Thoracic aorta (tissue), 2 donors: ENCODE results near the gene FMNL1. TPM values are rescaled to one million over a fixed set of nuclear protein-coding genes. Genes with fewer than 3 reads are reported as not detected.
"Not testable (repeated sequence)": the region's sequence is repeated elsewhere in the genome, so short reads cannot be mapped to it uniquely, and the experiment has no call there.

Experiments
- ATAC-seq: fragments of 150-250 bp; one replicate; pipeline ENCODE4 v1.8.0; 2017; ENCODE audit warnings: low read depth; ENCODE audit not compliant: insufficient number of reproducible peaks, low FRiP score
- DNase-seq: peaks from one replicate; pipeline ENCODE4 v3.0.0-alpha.2; 2020; ENCODE audit warnings: low spot score
- H3K27ac ChIP-seq, 2 donors: fragments of 200-600 bp; sonication (generic); 1 replicate in 1 of 2; 2 replicates in 1 of 2; pipeline ENCODE4 v1.5.1; 2016; ENCODE audit warnings: mild to moderate bottlenecking in 2 of 2, moderate library complexity in 2 of 2
- H3K27me3 ChIP-seq: fragments of 200-600 bp; sonication (generic); replicated peaks from 2 replicates; pipeline ENCODE4 v1.6.0; 2016; ENCODE audit warnings: mild to moderate bottlenecking; ENCODE audit not compliant: insufficient read depth
- H3K36me3 ChIP-seq: fragments of 200-600 bp; sonication (generic); one replicate; pipeline ENCODE4 v1.5.1; 2016
- H3K4me1 ChIP-seq, 2 donors: fragments of 200-600 bp; sonication (generic); 1 replicate in 1 of 2; 2 replicates in 1 of 2; pipeline versions ENCODE4 v1.5.1 to v1.6.0; 2016; ENCODE audit warnings: low read depth in 2 of 2, mild to moderate bottlenecking in 1 of 2; ENCODE audit not compliant: control insufficient read depth in 1 of 2
- H3K4me3 ChIP-seq: fragments of 200-600 bp; sonication (generic); 2 replicates; pipeline ENCODE4 v1.5.1; 2016; ENCODE audit warnings: mild to moderate bottlenecking
- H3K9me3 ChIP-seq: fragments of 200-600 bp; sonication (generic); 2 replicates; pipeline ENCODE4 v1.5.1; 2016
- total RNA-seq, 2 donors: library from RNA; depleted of rRNA; stranded (reverse); fragments of >200 nt; gene quantifications; one replicate each; pipeline versions ENCODE4 v1.1.0 to v1.2.3, GENCODE V29; 2016
- TF ChIP-seq, protein P1 (sequence below): fragments of 200-600 bp; sonication (generic); IDR thresholded peaks from one replicate; pipeline ENCODE4 v1.5.1; 2019; ENCODE audit warnings: antibody characterized with exemption

The FMNL1 gene
- total RNA-seq, 2 donors from 2014 or later, result 31.4 to 37.2 TPM

DNA sequence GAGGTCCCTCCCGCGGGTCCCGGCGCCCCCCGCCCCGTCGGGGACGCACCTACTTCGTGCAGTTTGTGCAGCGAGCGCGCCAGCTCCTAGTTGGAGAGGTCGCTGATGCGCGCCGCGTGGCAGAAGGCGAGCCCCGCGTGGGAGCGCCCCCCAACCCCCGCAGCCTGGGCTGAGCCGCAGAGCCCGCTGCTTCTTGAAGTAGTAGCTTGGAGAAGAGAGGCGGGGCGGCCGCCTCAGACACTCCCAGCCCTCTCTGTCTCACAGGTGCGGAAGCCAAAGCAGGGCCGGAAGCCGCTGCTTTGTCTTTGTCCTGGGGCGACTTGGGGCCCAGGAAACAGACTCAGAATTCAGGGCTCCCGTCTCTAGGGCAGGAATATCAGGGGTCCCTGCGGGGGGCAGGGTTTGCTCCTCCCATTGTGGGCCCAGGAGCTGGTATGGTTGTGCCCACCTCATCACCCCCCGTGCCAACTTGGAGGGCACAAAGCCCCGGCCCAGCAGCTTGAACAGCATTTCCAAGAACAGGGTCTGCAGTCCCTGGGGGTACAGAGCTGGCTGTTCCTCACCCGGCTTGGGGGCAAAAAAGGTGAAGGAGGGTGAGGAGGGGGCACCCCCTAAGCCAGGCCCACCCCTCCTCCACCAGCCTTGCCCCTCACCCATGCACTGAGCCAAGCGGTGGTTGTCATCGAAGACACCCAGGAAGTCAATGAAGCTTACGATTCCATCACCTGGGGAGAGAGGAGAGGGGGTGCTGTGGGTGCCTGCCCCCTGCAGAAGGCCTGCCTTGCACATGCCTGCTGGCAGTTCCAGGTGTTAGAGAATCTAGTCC lies 26.7 kb downstream of the FMNL1 start:
- H3K27me3 ChIP-seq, result no peaks in the 10 kb centered on the region
- H3K36me3 ChIP-seq, result no peaks in the 10 kb centered on the region
- H3K4me3 ChIP-seq, result peak overlapping the region; percentile 75
- ATAC-seq (no peak), DNase-seq (no peak)
- no peak overlapping the region for H3K27ac ChIP-seq
- TF ChIP-seq, protein P1, sequence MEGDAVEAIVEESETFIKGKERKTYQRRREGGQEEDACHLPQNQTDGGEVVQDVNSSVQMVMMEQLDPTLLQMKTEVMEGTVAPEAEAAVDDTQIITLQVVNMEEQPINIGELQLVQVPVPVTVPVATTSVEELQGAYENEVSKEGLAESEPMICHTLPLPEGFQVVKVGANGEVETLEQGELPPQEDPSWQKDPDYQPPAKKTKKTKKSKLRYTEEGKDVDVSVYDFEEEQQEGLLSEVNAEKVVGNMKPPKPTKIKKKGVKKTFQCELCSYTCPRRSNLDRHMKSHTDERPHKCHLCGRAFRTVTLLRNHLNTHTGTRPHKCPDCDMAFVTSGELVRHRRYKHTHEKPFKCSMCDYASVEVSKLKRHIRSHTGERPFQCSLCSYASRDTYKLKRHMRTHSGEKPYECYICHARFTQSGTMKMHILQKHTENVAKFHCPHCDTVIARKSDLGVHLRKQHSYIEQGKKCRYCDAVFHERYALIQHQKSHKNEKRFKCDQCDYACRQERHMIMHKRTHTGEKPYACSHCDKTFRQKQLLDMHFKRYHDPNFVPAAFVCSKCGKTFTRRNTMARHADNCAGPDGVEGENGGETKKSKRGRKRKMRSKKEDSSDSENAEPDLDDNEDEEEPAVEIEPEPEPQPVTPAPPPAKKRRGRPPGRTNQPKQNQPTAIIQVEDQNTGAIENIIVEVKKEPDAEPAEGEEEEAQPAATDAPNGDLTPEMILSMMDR, result no peak
- H3K4me1 ChIP-seq, result peaks cover 11 to 20% of the 10 kb centered on the region in 2 donors
- no peaks in the 10 kb centered on the region for H3K9me3 ChIP-seq

DNA sequence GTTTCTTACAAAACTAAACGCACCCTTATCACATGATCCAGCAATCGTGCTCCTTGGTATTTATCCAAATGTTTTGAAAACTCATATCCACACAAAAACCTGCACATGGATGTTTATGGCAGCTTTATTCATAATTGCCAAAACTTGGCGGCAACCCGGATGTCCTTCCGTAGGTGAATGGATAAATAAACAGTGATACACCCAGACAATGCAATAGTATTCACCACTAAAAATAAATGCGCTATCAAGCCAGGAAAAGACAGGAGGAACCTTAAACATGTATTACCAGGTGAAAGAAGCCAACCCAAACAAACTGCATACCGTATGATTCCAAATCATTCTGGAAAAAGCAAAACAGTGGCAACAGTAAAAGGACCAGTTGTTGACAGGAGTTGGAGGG lies 30.2 kb downstream of the FMNL1 start:
- Histone ChIP-seq H3K4me3 (no peak overlapping the region), H3K36me3 (no peaks in the 10 kb centered on the region), H3K27ac (no peak overlapping the region), H3K27me3 (no peaks in the 10 kb centered on the region), H3K4me1 (peaks cover 4 to 12% of the 10 kb centered on the region in 2 donors), H3K9me3 (no peaks in the 10 kb centered on the region)
- TF ChIP-seq, protein P1, result no peak
- ATAC-seq (no peak), DNase-seq (no peak)

DNA sequence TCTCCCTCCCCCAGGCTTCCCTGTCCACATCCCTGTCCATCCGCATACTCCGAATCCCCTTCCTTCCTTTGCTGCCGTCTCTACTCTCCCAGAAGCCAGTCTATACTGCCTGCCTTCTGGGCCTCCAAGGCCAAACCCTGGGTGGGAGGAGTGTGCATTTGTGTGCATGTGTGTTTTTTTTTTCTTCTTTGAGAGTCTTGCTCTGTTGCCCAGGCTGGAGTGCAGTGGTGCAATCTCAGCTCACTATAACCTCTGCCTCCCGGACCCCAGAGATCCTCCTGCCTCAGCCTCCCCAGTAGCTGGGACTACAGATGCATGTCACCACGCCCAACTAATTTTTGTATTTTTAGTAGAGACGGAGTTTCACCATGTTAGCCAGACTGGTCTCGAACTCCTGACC lies 31.6 kb downstream of the FMNL1 start:
- not testable (repeated sequence) for DNase-seq, H3K36me3 ChIP-seq

DNA sequence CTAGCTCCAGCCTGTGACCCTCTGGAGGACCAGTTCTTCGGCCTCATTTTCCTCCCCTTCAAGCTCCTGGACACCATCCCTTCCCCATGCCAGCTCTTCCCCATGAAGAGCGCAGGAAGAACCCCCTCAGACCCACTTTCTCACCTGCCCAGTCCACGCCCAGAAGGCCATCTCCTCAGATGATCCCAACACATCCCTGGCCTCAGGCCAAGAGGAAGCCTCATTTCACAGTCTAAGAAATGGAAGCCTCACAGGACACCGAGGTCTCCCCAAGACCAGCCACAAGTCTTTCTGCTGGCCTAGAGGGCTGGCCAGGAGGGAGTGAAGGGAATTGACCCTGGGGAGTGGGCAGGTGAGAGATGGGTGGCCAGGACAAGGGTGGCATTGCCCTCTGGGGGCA lies 32.2 kb downstream of the FMNL1 start:
- Histone ChIP-seq H3K4me1 (no peaks in the 10 kb centered on the region), H3K9me3 (no peaks in the 10 kb centered on the region), H3K36me3 (no peaks in the 10 kb centered on the region), H3K27ac (no peak overlapping the region), H3K4me3 (no peak overlapping the region), H3K27me3 (no peaks in the 10 kb centered on the region)
- DNase-seq, result no peak
- ATAC-seq, result no peak
- TF ChIP-seq, protein P1, result no peak

More for the DNA sequence above, 31.6 kb downstream of the FMNL1 start:
- not testable (repeated sequence) for H3K4me3 ChIP-seq, H3K27me3 ChIP-seq, H3K27ac ChIP-seq, H3K9me3 ChIP-seq, H3K4me1 ChIP-seq, ATAC-seq

DNA sequence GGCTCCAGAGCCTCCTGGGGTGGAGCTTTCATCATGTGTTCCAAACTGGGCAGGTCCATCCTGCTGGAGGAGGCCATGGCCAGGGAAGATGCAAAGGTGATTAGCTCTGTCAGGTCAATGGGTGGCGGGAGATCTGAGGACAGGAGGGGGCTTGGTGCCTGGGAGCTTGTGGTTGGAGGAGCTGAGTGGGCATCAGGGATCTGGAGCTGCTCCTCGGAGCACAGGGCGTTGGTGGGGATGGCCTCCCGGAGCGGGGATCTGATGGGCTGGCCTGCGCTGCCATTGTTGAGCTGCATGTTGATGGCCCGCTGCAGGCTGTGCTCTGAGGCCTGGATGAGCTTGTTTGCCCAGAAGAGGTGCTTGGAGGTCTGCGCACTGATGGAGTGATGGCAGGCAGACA lies 33.7 kb downstream of the FMNL1 start:
- ATAC-seq (no peak), DNase-seq (no peak)
- no peak overlapping the region for H3K4me3 ChIP-seq

More for the DNA sequence above, 33.7 kb downstream of the FMNL1 start:
- Histone ChIP-seq H3K36me3 (no peaks in the 10 kb centered on the region), H3K4me1 (no peaks in the 10 kb centered on the region), H3K27me3 (no peaks in the 10 kb centered on the region), H3K27ac (no peak overlapping the region), H3K9me3 (no peaks in the 10 kb centered on the region)
- TF ChIP-seq, protein P1, result no peak
